H1 (cell line): Measurements from ENCODE around the gene TAC4. TPM values are rescaled to one million over a fixed set of nuclear protein-coding genes. Genes with fewer than 3 reads are reported as not detected.

Experiments used
- CTCF ChIA-PET: fragments of 300-600 bp; sonication (Branson Sonifier 250); formaldehyde crosslinking; loops from one replicate; lab custom pipeline; 2021; ENCODE audit not compliant: partially characterized antibody; lab: Charles Lee
- POLR2A ChIA-PET: fragments of 300-600 bp; sonication (Branson Sonifier 250); formaldehyde crosslinking; loops from one replicate; lab custom pipeline; 2021; ENCODE audit warnings: inconsistent platforms; ENCODE audit not compliant: partially characterized antibody; lab: Charles Lee
- DNase-seq, 2 experiments: peaks; one replicate each; pipeline versions ENCODE4 v3.0.0 to v3.0.0-alpha.2; 2010 to 2022; ENCODE audit warnings: low spot score in 2 of 2, low read depth in 1 of 2, mixed read lengths in 1 of 2
- FAIRE-seq: peaks from 2 replicates; lab custom pipeline; 2011; peaks lifted over from hg19 to GRCh38; lab: Jason Lieb, UNC
- H2AFZ ChIP-seq: 2 replicates; pipeline ENCODE4 v1.8.1; 2012; ENCODE audit warnings: low read length, inconsistent platforms
- H2AK5ac ChIP-seq: 2 replicates; pipeline ENCODE4 v1.6.1; 2013; ENCODE audit warnings: low read depth, low read length
- H2BK120ac ChIP-seq: replicated peaks from 2 replicates; pipeline ENCODE3; 2013; ENCODE audit warnings: low read depth, low read length, inconsistent platforms
- H2BK12ac ChIP-seq: 2 replicates; pipeline ENCODE4 v1.6.1; 2013; ENCODE audit warnings: low read depth, low read length
- H2BK15ac ChIP-seq: 2 replicates; pipeline ENCODE4 v1.6.1; 2013; ENCODE audit warnings: low read length
- H2BK20ac ChIP-seq: 2 replicates; pipeline ENCODE4 v1.6.1; 2013; ENCODE audit warnings: low read length
- H2BK5ac ChIP-seq: 2 replicates; pipeline ENCODE4 v1.6.1; 2013; ENCODE audit warnings: low read depth, low read length
- H3K14ac ChIP-seq: 2 replicates; pipeline ENCODE4 v1.6.1; 2013; ENCODE audit warnings: inconsistent platforms; ENCODE audit not compliant: insufficient read length
- H3K18ac ChIP-seq: 2 replicates; pipeline ENCODE4 v1.6.1; 2013; ENCODE audit warnings: low read length; ENCODE audit errors: extremely low read depth
- H3K23ac ChIP-seq: 2 replicates; pipeline ENCODE4 v1.6.1; 2013; ENCODE audit warnings: inconsistent platforms; ENCODE audit not compliant: insufficient read length
- H3K23me2 ChIP-seq: 2 replicates; pipeline ENCODE4 v1.6.1; 2013; ENCODE audit warnings: low read depth, low read length
- H3K27ac ChIP-seq: 2 replicates; pipeline ENCODE4 v1.6.1; 2011; ENCODE audit warnings: low read depth, low read length, inconsistent platforms
- H3K27me3 ChIP-seq, 4 experiments: replicated peaks in 1 of 4; 1 replicate in 1 of 4; 2 replicates in 3 of 4; pipeline versions ENCODE4 v1.6.1 to v1.8.1; 2011 to 2013; ENCODE audit warnings: low read length in 3 of 4, mild to moderate bottlenecking in 3 of 4, inconsistent platforms in 2 of 4, mixed read lengths in 2 of 4, moderate library complexity in 1 of 4; ENCODE audit not compliant: control insufficient read depth in 3 of 4, insufficient read depth in 3 of 4; ENCODE audit errors: extremely low read depth in 1 of 4
- H3K36me3 ChIP-seq, 4 experiments: 2 replicates each; pipeline versions ENCODE4 v1.6.1 to v1.8.1; 2011 to 2013; ENCODE audit warnings: mild to moderate bottlenecking in 4 of 4, low read length in 3 of 4, moderate library complexity in 2 of 4, control low read depth in 1 of 4, inconsistent platforms in 1 of 4; ENCODE audit not compliant: insufficient read depth in 4 of 4, control insufficient read depth in 2 of 4
- H3K4ac ChIP-seq: replicated peaks from 2 replicates; pipeline ENCODE3; 2013; ENCODE audit warnings: low read length, low read depth, mixed read lengths, inconsistent platforms; ENCODE audit not compliant: insufficient read length
- H3K4me1 ChIP-seq, 4 experiments: replicated peaks in 1 of 4; 1 replicate in 1 of 4; 2 replicates in 3 of 4; pipeline versions ENCODE4 v1.6.1 to v1.8.1; 2011 to 2013; ENCODE audit warnings: low read length in 3 of 4, inconsistent platforms in 2 of 4, mixed read lengths in 1 of 4; ENCODE audit not compliant: insufficient read depth in 4 of 4, control insufficient read depth in 3 of 4
- H3K4me2 ChIP-seq, 2 experiments: 2 replicates each; pipeline versions ENCODE4 v1.6.1 to v1.8.1; 2011 to 2013; ENCODE audit warnings: low read depth in 2 of 2, low read length in 2 of 2, control low read depth in 1 of 2, inconsistent platforms in 1 of 2, mild to moderate bottlenecking in 1 of 2; ENCODE audit not compliant: insufficient read depth in 1 of 2
- H3K4me3 ChIP-seq, 4 experiments: fragments of 200-600, 300-600 bp in 1 of 4; sonication (generic), shearing (Covaris generic), sonication (Bioruptor Twin) in 1 of 4; 2 replicates each; pipeline versions ENCODE4 v1.5.1 to v1.8.1; 2011 to 2016; ENCODE audit warnings: low read length in 4 of 4, low read depth in 3 of 4, control low read depth in 2 of 4, inconsistent platforms in 2 of 4, mild to moderate bottlenecking in 2 of 4, mixed read lengths in 1 of 4, moderate library complexity in 1 of 4; ENCODE audit not compliant: insufficient read depth in 2 of 4; ENCODE audit errors: extremely low read depth in 1 of 4
- H3K56ac ChIP-seq: replicated peaks from 2 replicates; pipeline ENCODE3; 2013; ENCODE audit warnings: low read depth, mild to moderate bottlenecking, mixed read lengths, low read length, inconsistent platforms; ENCODE audit not compliant: insufficient read length
- H3K79me1 ChIP-seq: 2 replicates; pipeline ENCODE4 v1.6.1; 2013; ENCODE audit warnings: low read depth, low read length, control low read depth
- H3K79me2 ChIP-seq, 2 experiments: 2 replicates each; pipeline versions ENCODE4 v1.6.1 to v1.8.1; 2012 to 2013; ENCODE audit warnings: low read length in 2 of 2, mild to moderate bottlenecking in 2 of 2, inconsistent platforms in 1 of 2; ENCODE audit not compliant: insufficient read depth in 2 of 2, control insufficient read depth in 1 of 2
- H3K9ac ChIP-seq, 4 experiments: replicated peaks in 1 of 4; 1 replicate in 1 of 4; 2 replicates in 3 of 4; pipeline versions ENCODE4 v1.6.1 to v1.8.1; 2011 to 2013; ENCODE audit warnings: low read depth in 3 of 4, low read length in 3 of 4, control low read depth in 2 of 4, mild to moderate bottlenecking in 2 of 4, moderate library complexity in 2 of 4, inconsistent platforms in 1 of 4; ENCODE audit errors: extremely low read depth in 1 of 4
- H3K9me3 ChIP-seq, 2 experiments: 2 replicates each; pipeline versions ENCODE4 v1.6.1 to v1.8.1; 2012 to 2013; ENCODE audit warnings: mild to moderate bottlenecking in 2 of 2, moderate library complexity in 2 of 2, control low read depth in 1 of 2, inconsistent platforms in 1 of 2, low read depth in 1 of 2, low read length in 1 of 2, mixed read lengths in 1 of 2; ENCODE audit not compliant: insufficient read depth in 2 of 2
- H4K20me1 ChIP-seq, 2 experiments: replicated peaks in 1 of 2; 2 replicates each; pipeline versions ENCODE3 to v1.8.1; 2011 to 2013; ENCODE audit warnings: inconsistent platforms in 2 of 2, low read length in 2 of 2, mild to moderate bottlenecking in 1 of 2; ENCODE audit not compliant: insufficient read depth in 2 of 2, control insufficient read depth in 1 of 2
- H4K5ac ChIP-seq: 2 replicates; pipeline ENCODE4 v1.6.1; 2013; ENCODE audit warnings: low read length, low read depth, mixed read lengths, inconsistent platforms; ENCODE audit not compliant: insufficient read length
- H4K8ac ChIP-seq: 2 replicates; pipeline ENCODE4 v1.8.0; 2013; ENCODE audit warnings: mild to moderate bottlenecking, moderate library complexity, low read length, inconsistent platforms; ENCODE audit not compliant: insufficient read depth; ENCODE audit errors: extremely low read depth
- H4K91ac ChIP-seq: replicated peaks from 2 replicates; pipeline ENCODE3; 2013; ENCODE audit warnings: low read length, mixed read lengths, inconsistent platforms; ENCODE audit not compliant: insufficient read length
- FOSL1 ChIP-seq: IDR thresholded peaks from 2 replicates; pipeline ENCODE4 v1.6.1; 2011; ENCODE audit warnings: mild to moderate bottlenecking, low read depth, low read length, moderate library complexity; ENCODE audit not compliant: insufficient read depth
- SUZ12 ChIP-seq: fragments of 200-600 bp; sonication (generic); IDR thresholded peaks from 2 replicates; pipeline ENCODE4 v1.6.1; 2012; ENCODE audit warnings: mild to moderate bottlenecking, inconsistent platforms, low read length, moderate library complexity, mixed read lengths
- ZNF274 ChIP-seq: IDR thresholded peaks from 2 replicates; pipeline ENCODE4 v1.7.0; 2012; ENCODE audit warnings: low read length, borderline replicate concordance; ENCODE audit errors: extremely low read depth
- WGBS, 2 experiments: shearing (Covaris generic) in 1 of 2; methylation state at CpG; one replicate each; pipeline versions ENCODE4 v1.1.6 to v1.1.7; 2013 to 2015; ENCODE audit warnings: low lambda C conversion rate in 2 of 2, mixed read lengths in 2 of 2, inconsistent platforms in 1 of 2, low coverage in 1 of 2, missing lambda C conversion rate in 1 of 2; ENCODE audit not compliant: insufficient replicate concordance in 2 of 2, insufficient coverage in 1 of 2, insufficient read length in 1 of 2; ENCODE audit errors: extremely low coverage in 1 of 2, missing lambda C conversion rate in 1 of 2; 5-methylcytosine and 5-hydroxymethylcytosine counted together
- polyA plus RNA-seq, 7 experiments: library from polyadenylated mRNA; depleted of rRNA in 3 of 7; stranded (reverse) in 5 of 7; unstranded in 2 of 7; fragments of >200 nt in 5 of 7; fragments of 200-250 nt in 2 of 7; gene quantifications; 1 replicate in 5 of 7; 2 replicates in 1 of 7; 4 replicates in 1 of 7; pipeline versions ENCODE4 v1.2.1 to v1.2.3, GENCODE V29; 2011 to 2013; ENCODE audit warnings: missing spikeins in 2 of 7, mixed read lengths in 2 of 7
- total RNA-seq: library from RNA; stranded (reverse); fragmentation: NEBNext Ultra II Directional; extraction: Animal tissue kit (Norgen Biotek cat#: 25700); gene quantifications from 2 replicates; pipeline ENCODE4 v1.2.1, GENCODE V29; 2021

The TAC4 gene
- total and polyA plus RNA-seq, 2 of the 8 experiments (the other 6 are each of a cell fraction or from before 2014, with no cell fraction given) = 0.15 TPM; not detected in 1

DNA sequence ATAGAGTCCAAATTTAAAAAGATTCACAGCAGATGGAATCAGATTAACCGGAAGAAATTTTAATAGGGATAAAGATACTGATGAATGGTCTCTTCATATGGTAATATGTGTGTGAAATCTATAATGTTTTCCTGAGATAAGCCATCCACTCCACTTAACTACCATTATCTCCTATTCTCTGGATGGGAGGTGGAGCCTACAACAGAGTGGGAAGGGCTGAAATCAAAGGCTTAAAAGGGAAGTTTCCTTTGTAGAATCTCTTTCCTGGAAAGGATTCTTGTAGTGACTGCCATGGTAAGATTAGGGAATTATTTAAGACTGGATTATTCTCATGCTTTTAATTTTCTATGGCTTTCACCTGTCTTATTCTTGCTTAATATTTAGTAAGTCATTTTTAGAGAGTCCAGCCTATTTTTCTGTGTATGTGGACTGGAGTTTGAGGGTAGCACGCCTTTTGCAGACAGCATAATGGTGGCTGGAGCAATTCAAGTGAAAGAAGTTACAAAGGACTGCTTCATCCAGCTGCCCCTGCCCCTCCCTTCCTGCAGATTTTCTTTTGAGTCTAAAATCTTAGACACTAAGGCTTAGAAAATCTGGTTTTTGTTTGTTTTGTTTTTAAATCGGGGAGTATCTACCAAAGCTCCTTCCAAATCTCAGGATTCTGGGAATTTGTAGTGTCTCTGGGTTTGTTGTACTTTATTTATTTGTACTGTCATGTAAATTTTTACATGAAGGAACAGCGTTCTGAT, 32.9 kb downstream of the TAC4 start:
- Histone ChIP-seq H3K27ac (peak overlapping the region; percentile 72), H2BK120ac (peak overlapping the region; percentile 97), H3K18ac (peak overlapping the region; percentile 65; the same call in 1 of the 2 replicates), H3K4me1 (peaks cover 6 to 24% (median 20%) of the 10 kb centered on the region in 4 experiments; a peak in 6 of 7 replicates), H3K9ac (peak overlapping the region in 3 of 4 experiments; percentile 47 to 54 (median 54); a peak in 5 of 7 replicates), H3K4ac (peak overlapping the region; percentile 86), H3K4me3 (peak overlapping the region; percentile 11 to 54 (median 21); a peak in 7 of 8 replicates), H2BK15ac (no peak overlapping the region), H4K8ac (no peak overlapping the region), H2BK12ac (no peak overlapping the region), H3K9me3 (no peaks in the 10 kb centered on the region), H2AFZ (no peak overlapping the region), H3K14ac (no peak overlapping the region), H3K79me2 (peaks cover 0 to 31% of the 10 kb centered on the region in 2 experiments; a peak in 3 of 4 replicates), H3K4me2 (peak overlapping the region; percentile 67 to 81), H3K23ac (no peak overlapping the region), H3K36me3 (peaks cover 5 to 34% (median 17%) of the 10 kb centered on the region in 4 experiments), H3K79me1 (no peaks in the 10 kb centered on the region; the same call in none of the 2 replicates), H3K56ac (peak overlapping the region; percentile 92), H3K27me3 (no peaks in the 10 kb centered on the region), H4K91ac (peak overlapping the region; percentile 94), H2BK20ac (no peak overlapping the region), H4K5ac (peak overlapping the region; percentile 91), H4K20me1 (no peaks in the 10 kb centered on the region), H2AK5ac (no peak overlapping the region), H3K23me2 (peaks cover 4% of the 10 kb centered on the region; the same call in 1 of the 2 replicates), H2BK5ac (peak overlapping the region; percentile 87; the same call in 1 of the 2 replicates)
- DNase-seq = no peak
- WGBS, 2 experiments = 32% methylated on average over 4 of the region's 4 CpGs; no CpG with 5 or more reads in 1 of the 2 experiments
- FAIRE-seq = no peak
- CTCF ChIA-PET = interaction anchor here (0.7 to 2.5 kb wide), 5 partner anchors 16 to 182 kb away, joined by 3 to 10 read pairs (median 4); no protein-coding TSS in a partner anchor
- POLR2A ChIA-PET = interaction anchor here (0.7 to 2.0 kb wide), 8 partner anchors 8 to 52 kb away, joined by 3 to 5 read pairs (median 4); partner anchors contain the start of genes FAM117A and KAT7
- TF ChIP-seq FOSL1 (no peak), ZNF274 (no peak), SUZ12 (no peak)
